Ovary (tissue), 9 donors: ENCODE data around the gene PRTG. TPM values are rescaled to one million over a fixed set of nuclear protein-coding genes. Genes with fewer than 3 reads are reported as not detected.
"Not testable (repeated sequence)": the region's sequence is repeated elsewhere in the genome, so short reads cannot be mapped to it uniquely, and the experiment has no call there.

ENCODE experiments used
- DNase-seq, 5 donors: peaks; one replicate each; pipeline ENCODE4 v3.0.0-alpha.2; 2019 to 2020
- H3K27ac ChIP-seq, 2 donors: fragments of 200-600 bp; one replicate each; pipeline versions ENCODE4 v1.5.1 to v1.8.0; 2019 to 2022
- H3K27me3 ChIP-seq: fragments of 200-600 bp; one replicate; pipeline ENCODE4 v1.8.0; 2022
- H3K36me3 ChIP-seq: fragments of 200-600 bp; sonication (generic); one replicate; pipeline ENCODE4 v1.5.1; 2019
- H3K4me1 ChIP-seq: one replicate; pipeline ENCODE4 v1.8.1; 2013; ENCODE audit warnings: mild to moderate bottlenecking, moderate library complexity; ENCODE audit not compliant: insufficient read depth
- H3K4me3 ChIP-seq: fragments of 200-600 bp; sonication (generic); one replicate; pipeline ENCODE4 v1.5.1; 2017
- H3K9me3 ChIP-seq, 2 donors: fragments of 200-600 bp in 1 of 2; sonication (generic) in 1 of 2; one replicate each; pipeline versions ENCODE4 v1.5.1 to v1.8.1; 2013 to 2019; ENCODE audit warnings: mild to moderate bottlenecking in 1 of 2, moderate library complexity in 1 of 2
- EP300 ChIP-seq: sonication (generic); formaldehyde crosslinking; IDR thresholded peaks from one replicate; pipeline ENCODE4 v1.6.1; 2017; ENCODE audit warnings: antibody characterized with exemption
- POLR2A ChIP-seq: fragments of 450-650 bp; IDR thresholded peaks from one replicate; pipeline ENCODE4 v1.6.1; 2017; ENCODE audit warnings: antibody characterized with exemption, mild to moderate bottlenecking, moderate library complexity
- WGBS, 3 donors: extraction: QIAGEN DNeasy Blood & Tissue Kit in 1 of 3; methylation state at CpG; one replicate each; pipeline versions ENCODE4 v1.1.5 to v1.1.7; 2013 to 2017; 5-methylcytosine and 5-hydroxymethylcytosine counted together
- intact Hi-C, 4 donors: fragments of 100-400 bp; cut with DNase I; formaldehyde crosslinking; loops; one replicate each; pipeline versions ENCODE4 v1.11.0 to v1.15.1; 2022 to 2023
- polyA plus RNA-seq, 2 donors: library from polyadenylated mRNA; stranded (reverse); fragments of 200-250 nt in 1 of 2; fragments of 350-450 nt in 1 of 2; fragmentation: Illumina TruSeq in 1 of 2; extraction: RNeasy Lipid Tissue Mini Kit (QIAGEN cat#74804) in 1 of 2; gene quantifications; one replicate each; pipeline ENCODE4 v1.2.3, GENCODE V29; 2013 to 2014
- total RNA-seq, 7 donors: library from RNA; depleted of rRNA in 2 of 7; stranded (reverse); fragments of >200 nt in 2 of 7; fragmentation: NEBNext Ultra II Directional in 3 of 7; extraction: Animal tissue kit (Norgen Biotek cat#: 25700) in 3 of 7; gene quantifications; one replicate each; pipeline versions ENCODE4 v1.1.0 to v1.2.4, GENCODE V29; 2016 to 2023
- TF ChIP-seq, protein P1 (sequence below), 3 donors: fragments of 450-650 bp in 2 of 3; fragments of 200-600 bp in 1 of 3; IDR thresholded peaks; one replicate each; pipeline versions ENCODE4 v1.5.1 to v1.8.0; 2016 to 2022; ENCODE audit warnings: antibody characterized with exemption in 3 of 3, mild to moderate bottlenecking in 1 of 3
- donor health status: DM: no; HTN: no; CAD: no; lungs with moderate emphysema.
- donor health status: DM: no; HTN: no; CAD: no.
- donor health status: Bipolar disorder and iron deficiency.
- donor health status: DM: yes; HTN: yes; CAD: no.
- donor health status: DM: no; HTN: no; CAD: no.
- donor health status: DM: yes; HTN: yes; CAD: no.

The PRTG gene
- total and polyA plus RNA-seq, 9 donors = 1.2 to 9.4 (median 6.1) TPM

DNA sequence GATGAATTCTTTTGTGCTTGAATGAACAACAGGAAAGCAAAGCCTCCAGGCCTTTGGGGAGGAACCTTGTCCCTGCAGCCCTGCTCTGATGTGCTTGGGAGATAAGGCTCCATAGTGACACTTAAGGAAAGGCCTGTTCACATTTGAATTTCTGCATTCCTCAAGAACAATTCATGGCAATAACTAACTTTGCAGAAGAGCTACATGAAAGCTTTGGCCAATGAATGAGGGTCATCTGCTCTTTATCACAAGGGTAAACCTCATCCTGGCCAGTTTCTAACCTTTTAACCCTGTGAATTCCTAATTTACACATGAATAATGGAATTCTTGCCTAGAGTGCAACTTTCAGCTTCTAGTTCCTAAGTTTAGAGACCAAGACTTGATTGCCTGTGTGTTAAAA lies 5.6 kb downstream of the PRTG start:
- TF ChIP-seq, protein P1, sequence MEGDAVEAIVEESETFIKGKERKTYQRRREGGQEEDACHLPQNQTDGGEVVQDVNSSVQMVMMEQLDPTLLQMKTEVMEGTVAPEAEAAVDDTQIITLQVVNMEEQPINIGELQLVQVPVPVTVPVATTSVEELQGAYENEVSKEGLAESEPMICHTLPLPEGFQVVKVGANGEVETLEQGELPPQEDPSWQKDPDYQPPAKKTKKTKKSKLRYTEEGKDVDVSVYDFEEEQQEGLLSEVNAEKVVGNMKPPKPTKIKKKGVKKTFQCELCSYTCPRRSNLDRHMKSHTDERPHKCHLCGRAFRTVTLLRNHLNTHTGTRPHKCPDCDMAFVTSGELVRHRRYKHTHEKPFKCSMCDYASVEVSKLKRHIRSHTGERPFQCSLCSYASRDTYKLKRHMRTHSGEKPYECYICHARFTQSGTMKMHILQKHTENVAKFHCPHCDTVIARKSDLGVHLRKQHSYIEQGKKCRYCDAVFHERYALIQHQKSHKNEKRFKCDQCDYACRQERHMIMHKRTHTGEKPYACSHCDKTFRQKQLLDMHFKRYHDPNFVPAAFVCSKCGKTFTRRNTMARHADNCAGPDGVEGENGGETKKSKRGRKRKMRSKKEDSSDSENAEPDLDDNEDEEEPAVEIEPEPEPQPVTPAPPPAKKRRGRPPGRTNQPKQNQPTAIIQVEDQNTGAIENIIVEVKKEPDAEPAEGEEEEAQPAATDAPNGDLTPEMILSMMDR (IDR thresholded peaks at IDR 0.05) = no peak
- no peak for TF ChIP-seq POLR2A
- TF ChIP-seq EP300 = no peak
- intact Hi-C loops = no loop called here
- DNase-seq = no peak

DNA sequence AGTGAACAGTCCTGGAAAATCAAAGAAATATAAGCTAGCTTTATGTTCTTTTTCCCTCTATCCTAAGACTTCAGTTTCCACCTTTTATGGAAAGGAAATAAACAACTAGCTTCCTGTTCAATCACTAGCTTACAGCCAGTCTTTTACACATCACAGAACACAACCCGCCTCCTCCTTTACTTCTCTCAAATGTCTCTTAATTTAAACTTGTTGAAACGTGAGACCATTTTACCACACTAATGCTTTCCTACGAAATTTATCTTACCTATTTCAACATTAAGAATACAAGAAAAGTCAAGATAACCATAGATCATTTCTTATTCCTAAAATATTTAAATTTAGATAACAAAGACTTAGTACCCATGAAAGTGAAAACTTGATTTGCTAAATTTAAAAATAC lies 6.2 kb downstream of the PRTG start:
- H3K4me3 ChIP-seq = no peak overlapping the region
- no peaks in the 10 kb centered on the region for H3K9me3 ChIP-seq
- DNase-seq = no peak
- peaks cover 1% of the 10 kb centered on the region for H3K4me1 ChIP-seq
- H3K27ac ChIP-seq = no peak overlapping the region
- no peak for TF ChIP-seq POLR2A
- TF ChIP-seq, protein P1 (IDR thresholded peaks at IDR 0.05) = no peak
- no peak for TF ChIP-seq EP300
- no peaks in the 10 kb centered on the region for H3K27me3 ChIP-seq
- intact Hi-C loops = no loop called here
- no peaks in the 10 kb centered on the region for H3K36me3 ChIP-seq
- WGBS, 3 donors = 66 to 84% (median 80%) methylated on average over 3 of the region's 3 CpGs

More for the DNA sequence above, 5.6 kb downstream of the PRTG start:
- no peak overlapping the region for H3K27ac ChIP-seq
- peaks cover 1% of the 10 kb centered on the region for H3K4me1 ChIP-seq
- no peak overlapping the region for H3K4me3 ChIP-seq
- no peaks in the 10 kb centered on the region for H3K36me3 ChIP-seq
- H3K9me3 ChIP-seq = no peaks in the 10 kb centered on the region
- H3K27me3 ChIP-seq = no peaks in the 10 kb centered on the region

DNA sequence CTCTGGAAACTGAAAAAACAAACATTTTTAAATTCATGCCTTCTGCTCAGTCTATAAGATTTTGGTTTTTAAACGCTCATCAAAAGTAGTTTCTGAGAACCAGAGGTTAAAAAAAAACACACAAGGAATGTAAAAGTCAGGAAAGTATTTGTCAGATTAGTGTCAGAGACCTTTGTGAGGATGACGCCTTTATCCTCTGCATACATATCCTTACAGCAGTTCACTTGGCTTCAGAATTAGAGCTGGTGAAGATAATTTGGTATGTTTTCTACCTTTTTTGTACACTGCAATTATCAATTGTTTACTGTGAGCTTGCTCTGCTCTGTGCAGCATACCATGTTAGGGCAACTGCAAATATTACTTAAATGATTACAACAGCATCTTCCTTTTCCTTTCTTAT lies 8.3 kb downstream of the PRTG start:
- 62 to 72% (median 68%) methylated on average over 2 of the region's 2 CpGs for WGBS, 3 donors
- H3K27ac ChIP-seq = no peak overlapping the region
- no peak for TF ChIP-seq POLR2A
- no peak for TF ChIP-seq EP300
- TF ChIP-seq, protein P1 (IDR thresholded peaks at IDR 0.05) = no peak
- H3K9me3 ChIP-seq = no peaks in the 10 kb centered on the region
- H3K36me3 ChIP-seq = no peaks in the 10 kb centered on the region
- no peaks in the 10 kb centered on the region for H3K27me3 ChIP-seq
- intact Hi-C loops = no loop called here
- H3K4me3 ChIP-seq = no peak overlapping the region
- H3K4me1 ChIP-seq = no peaks in the 10 kb centered on the region
- DNase-seq = no peak

DNA sequence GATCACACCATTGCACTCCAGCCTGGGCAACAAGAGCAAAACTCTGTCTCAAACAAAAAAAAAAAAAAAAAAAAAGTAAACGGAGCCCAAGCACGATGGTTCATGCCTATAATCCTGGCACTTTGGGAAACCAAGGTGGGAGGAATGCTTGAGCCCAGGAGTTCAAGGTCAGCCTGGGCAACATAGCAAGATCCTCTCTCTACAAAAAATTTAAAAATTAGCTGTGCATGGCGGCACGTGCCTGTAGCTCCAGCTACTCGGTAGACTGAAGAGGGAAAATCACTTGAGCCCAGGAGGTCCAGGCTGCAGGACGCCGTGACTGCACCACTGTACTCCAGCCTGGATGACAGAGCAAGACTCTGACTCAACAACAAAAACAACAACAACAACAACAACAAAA lies 9.5 kb downstream of the PRTG start:
- intact Hi-C loops, H3K27me3 ChIP-seq, H3K36me3 ChIP-seq, H3K9me3 ChIP-seq, H3K4me3 ChIP-seq, H3K27ac ChIP-seq, H3K4me1 ChIP-seq, DNase-seq: not testable (repeated sequence)
- 94 to 96% (median 95%) methylated on average over 7 of the region's 7 CpGs for WGBS, 3 donors

DNA sequence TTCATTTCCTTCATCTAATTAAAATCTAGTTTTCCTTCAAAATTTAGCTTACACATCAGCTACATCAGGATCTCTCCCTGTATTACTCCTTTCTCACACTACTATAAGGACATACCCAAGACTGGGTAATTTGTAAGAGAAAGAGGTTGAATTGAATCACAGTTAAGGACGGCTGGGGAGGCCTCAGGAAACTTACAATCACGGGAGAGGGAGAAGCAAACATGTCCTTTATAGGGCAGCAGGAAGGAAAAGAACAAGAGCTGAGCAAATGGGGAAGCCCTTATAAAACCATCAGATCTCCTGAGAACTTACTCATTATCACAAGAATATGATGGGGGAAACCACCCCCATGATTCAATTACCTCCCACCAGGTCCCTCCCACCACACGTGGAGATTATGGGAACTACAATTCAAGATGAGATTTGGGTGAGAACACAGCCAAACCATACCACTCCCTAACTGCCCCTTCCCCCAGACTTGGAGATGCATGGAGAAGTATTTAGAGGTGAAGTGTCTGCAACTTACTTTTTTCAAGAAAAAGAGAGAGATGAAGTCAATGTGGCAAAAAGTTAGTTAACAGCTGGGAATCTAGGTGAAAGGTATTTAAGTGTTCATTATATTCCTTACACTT lies 21.3 kb downstream of the PRTG start:
- Histone ChIP-seq H3K27me3 (no peaks in the 10 kb centered on the region), H3K36me3 (no peaks in the 10 kb centered on the region), H3K27ac (no peak overlapping the region), H3K4me3 (no peak overlapping the region), H3K4me1 (no peaks in the 10 kb centered on the region), H3K9me3 (no peaks in the 10 kb centered on the region)
- DNase-seq = no peak
- intact Hi-C loops = no loop called here
- no peak for TF ChIP-seq EP300
- no peak for TF ChIP-seq POLR2A
- TF ChIP-seq, protein P1 (IDR thresholded peaks at IDR 0.05) = no peak
- 35 to 51% (median 42%) methylated on average over 3 of the region's 3 CpGs for WGBS, 3 donors
